Osteocyte (in vitro differentiated cells): ENCODE results near the gene GARS1. TPM values are rescaled to one million over a fixed set of nuclear protein-coding genes. Genes with fewer than 3 reads are reported as not detected.

Experiments
- DNase-seq: peaks from one replicate; pipeline ENCODE4 v3.0.0; 2021; ENCODE audit warnings: mixed read lengths; ENCODE audit not compliant: unreplicated experiment; ENCODE audit errors: extremely low spot score
- H3K27ac Mint-ChIP-seq: one replicate; pipeline ENCODE4 v1.8.0; 2021; ENCODE audit warnings: mild to moderate bottlenecking, mixed read lengths; ENCODE audit not compliant: unreplicated experiment
- H3K27me3 Mint-ChIP-seq: one replicate; pipeline ENCODE4 v1.8.0; 2021; ENCODE audit warnings: mixed read lengths; ENCODE audit not compliant: unreplicated experiment
- H3K36me3 Mint-ChIP-seq: one replicate; pipeline ENCODE4 v1.8.0; 2021; ENCODE audit warnings: mixed read lengths; ENCODE audit not compliant: unreplicated experiment
- H3K4me1 Mint-ChIP-seq: one replicate; pipeline ENCODE4 v1.8.0; 2021; ENCODE audit warnings: mixed read lengths; ENCODE audit not compliant: unreplicated experiment
- H3K4me3 Mint-ChIP-seq: one replicate; pipeline ENCODE4 v1.8.0; 2021; ENCODE audit warnings: mild to moderate bottlenecking, moderate library complexity, mixed read lengths; ENCODE audit not compliant: unreplicated experiment
- H3K9me3 Mint-ChIP-seq: one replicate; pipeline ENCODE4 v1.8.0; 2021; ENCODE audit warnings: mixed read lengths; ENCODE audit not compliant: unreplicated experiment
- total RNA-seq: library from RNA; stranded (reverse); gene quantifications from 2 replicates; pipeline ENCODE4 v1.2.1, GENCODE V29; 2021
- TF ChIP-seq, protein P1 (sequence below): fragments of 200-600 bp; sonication (generic); IDR thresholded peaks from 2 replicates; pipeline ENCODE4 v1.5.0; 2021; ENCODE audit warnings: antibody characterized with exemption, mild to moderate bottlenecking, moderate library complexity

Gene GARS1
- total RNA-seq, 1 donor from 2014 or later: 320 TPM

DNA sequence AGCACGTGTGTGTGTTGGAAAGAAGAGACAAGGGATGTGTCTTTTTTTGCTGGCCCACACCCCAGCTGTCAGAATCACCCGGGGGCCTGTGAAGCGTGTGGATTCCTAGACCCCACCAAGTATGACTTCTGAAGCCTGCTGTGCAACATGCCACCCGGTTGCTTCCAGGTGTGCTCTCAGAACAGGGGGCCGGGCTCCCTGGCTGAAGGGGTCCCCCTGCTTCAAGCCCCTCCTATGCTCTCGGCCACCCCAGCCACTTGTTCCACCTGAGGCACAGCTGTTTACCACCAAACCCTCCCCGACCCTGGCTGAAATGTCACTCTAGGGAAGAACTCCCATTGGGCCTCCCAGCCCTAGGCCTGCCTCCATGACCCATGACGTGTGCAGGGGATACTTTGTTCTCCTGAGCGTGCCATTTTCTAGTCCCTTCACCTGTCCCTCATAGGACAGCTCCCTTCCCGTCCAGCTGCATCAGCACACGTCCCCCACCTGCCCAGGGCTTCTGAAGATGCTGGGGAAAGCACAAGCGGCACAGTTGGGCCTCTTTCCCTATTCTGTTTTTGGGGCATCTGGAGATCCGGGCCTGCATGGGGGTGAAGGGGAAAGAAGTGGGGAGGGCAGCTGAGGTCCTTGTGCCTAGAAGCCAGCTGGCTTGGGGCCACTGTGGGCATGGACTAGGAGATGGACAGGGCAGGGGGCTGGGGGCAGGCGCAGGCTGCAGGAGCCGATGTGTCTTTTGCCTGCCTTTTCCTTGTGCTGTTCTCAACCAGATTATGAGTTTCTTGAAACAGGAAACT is 54.3 kb downstream of the GARS1 start:
- H3K36me3 Mint-ChIP-seq: peaks cover 17% of the 10 kb centered on the region
- H3K4me3 Mint-ChIP-seq: no peak overlapping the region
- DNase-seq: no peak
- H3K27ac Mint-ChIP-seq: no peak overlapping the region
- H3K27me3 Mint-ChIP-seq: no peaks in the 10 kb centered on the region
- no peaks in the 10 kb centered on the region for H3K9me3 Mint-ChIP-seq
- H3K4me1 Mint-ChIP-seq: peaks cover 4% of the 10 kb centered on the region
- TF ChIP-seq, protein P1, sequence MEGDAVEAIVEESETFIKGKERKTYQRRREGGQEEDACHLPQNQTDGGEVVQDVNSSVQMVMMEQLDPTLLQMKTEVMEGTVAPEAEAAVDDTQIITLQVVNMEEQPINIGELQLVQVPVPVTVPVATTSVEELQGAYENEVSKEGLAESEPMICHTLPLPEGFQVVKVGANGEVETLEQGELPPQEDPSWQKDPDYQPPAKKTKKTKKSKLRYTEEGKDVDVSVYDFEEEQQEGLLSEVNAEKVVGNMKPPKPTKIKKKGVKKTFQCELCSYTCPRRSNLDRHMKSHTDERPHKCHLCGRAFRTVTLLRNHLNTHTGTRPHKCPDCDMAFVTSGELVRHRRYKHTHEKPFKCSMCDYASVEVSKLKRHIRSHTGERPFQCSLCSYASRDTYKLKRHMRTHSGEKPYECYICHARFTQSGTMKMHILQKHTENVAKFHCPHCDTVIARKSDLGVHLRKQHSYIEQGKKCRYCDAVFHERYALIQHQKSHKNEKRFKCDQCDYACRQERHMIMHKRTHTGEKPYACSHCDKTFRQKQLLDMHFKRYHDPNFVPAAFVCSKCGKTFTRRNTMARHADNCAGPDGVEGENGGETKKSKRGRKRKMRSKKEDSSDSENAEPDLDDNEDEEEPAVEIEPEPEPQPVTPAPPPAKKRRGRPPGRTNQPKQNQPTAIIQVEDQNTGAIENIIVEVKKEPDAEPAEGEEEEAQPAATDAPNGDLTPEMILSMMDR: no peak

DNA sequence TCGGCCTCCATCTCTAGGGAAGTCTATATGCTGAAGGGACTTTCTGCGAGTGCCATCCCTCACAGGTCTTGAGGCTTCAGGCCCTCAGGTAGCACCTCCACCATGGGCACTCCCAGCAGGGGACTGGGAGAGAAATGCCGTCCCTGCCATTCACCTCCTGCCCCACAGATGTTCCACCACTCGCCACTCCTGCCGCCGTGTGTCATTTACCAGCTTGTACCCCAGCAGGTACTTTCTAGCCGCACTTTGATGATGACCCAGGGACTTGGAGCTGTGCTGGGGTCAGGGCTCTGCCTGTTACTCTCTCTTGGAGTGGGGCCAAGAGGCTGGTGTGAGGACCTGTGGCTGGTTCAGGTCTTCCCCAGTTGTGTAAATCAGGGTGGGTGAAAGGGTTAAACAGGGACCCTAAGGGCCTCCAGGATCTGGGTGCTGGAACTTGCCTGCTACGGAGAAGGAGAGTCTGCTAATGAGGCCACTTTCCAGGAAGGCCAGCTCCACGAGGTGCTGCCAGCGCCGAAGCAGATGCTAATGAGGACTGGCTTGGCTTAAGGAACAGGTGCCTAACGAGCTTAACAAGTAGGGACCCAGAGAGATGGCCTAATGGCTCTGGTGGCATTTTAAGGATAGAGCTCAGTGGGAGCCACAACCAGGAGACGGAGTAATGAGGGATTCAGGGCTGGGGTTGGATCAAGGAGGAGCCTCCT is 55.2 kb downstream of the GARS1 start:
- DNase-seq: no peak
- Mint-ChIP-seq H3K27ac (no peak overlapping the region), H3K9me3 (no peaks in the 10 kb centered on the region), H3K4me3 (no peak overlapping the region), H3K4me1 (peaks cover 4% of the 10 kb centered on the region), H3K36me3 (peaks cover 13% of the 10 kb centered on the region), H3K27me3 (no peaks in the 10 kb centered on the region)
- TF ChIP-seq, protein P1: no peak

DNA sequence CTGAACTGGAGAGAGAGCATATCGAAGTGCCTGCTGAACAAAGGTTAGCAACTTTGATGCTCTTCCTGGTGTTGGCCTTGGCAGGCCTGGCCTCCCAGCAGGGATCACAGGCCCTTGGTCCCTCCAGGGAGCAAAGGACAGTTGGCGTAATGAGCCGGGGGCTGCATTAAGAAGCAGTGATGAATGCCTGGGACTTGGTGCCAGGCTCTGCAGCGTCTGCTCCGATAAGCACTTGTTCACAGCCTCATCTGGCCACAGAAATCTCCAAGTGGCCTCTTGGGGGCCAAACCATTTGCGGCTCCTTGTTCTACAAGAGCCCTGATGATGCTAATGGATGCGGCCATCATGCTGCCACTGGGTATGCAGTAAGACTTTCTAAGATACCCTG is 55.7 kb downstream of the GARS1 start:
- Mint-ChIP-seq H3K27ac (no peak overlapping the region), H3K4me1 (peaks cover 4% of the 10 kb centered on the region), H3K4me3 (no peak overlapping the region), H3K27me3 (no peaks in the 10 kb centered on the region), H3K36me3 (peaks cover 9% of the 10 kb centered on the region), H3K9me3 (no peaks in the 10 kb centered on the region)
- TF ChIP-seq, protein P1: no peak
- no peak for DNase-seq

DNA sequence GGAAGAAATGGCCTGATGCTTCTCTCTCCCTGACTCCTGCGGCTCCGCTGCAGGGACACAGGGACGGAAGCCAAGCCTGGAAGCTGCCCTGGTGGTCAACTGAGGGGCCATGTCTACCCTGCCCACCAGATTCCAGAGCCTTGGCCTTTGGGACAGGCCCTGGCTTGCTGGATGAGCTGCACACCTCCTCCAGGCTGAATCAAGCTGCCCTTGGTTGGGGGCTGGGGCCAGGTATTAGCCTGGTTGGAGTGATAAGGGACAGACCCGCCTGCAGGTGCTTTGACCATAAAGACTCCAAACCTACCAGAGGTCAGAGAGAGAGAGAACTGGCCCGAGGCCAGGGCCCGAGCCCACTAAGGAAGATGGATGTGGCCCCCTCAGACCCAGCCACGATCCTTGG is 57.5 kb downstream of the GARS1 start:
- H3K27ac Mint-ChIP-seq: no peak overlapping the region
- H3K4me3 Mint-ChIP-seq: no peak overlapping the region
- H3K4me1 Mint-ChIP-seq: peaks cover 4% of the 10 kb centered on the region
- TF ChIP-seq, protein P1: no peak
- H3K9me3 Mint-ChIP-seq: no peaks in the 10 kb centered on the region
- no peaks in the 10 kb centered on the region for H3K27me3 Mint-ChIP-seq
- no peak for DNase-seq
- H3K36me3 Mint-ChIP-seq: peaks cover 2% of the 10 kb centered on the region
